Adrenal gland (tissue), 12 donors: ENCODE data around the gene CRTC1. TPM values are rescaled to one million over a fixed set of nuclear protein-coding genes. Genes with fewer than 3 reads are reported as not detected.
A peak's percentile ranks its signal among the peaks of the same experiment; 100 is the strongest.

Experiments
- DNase-seq, 7 donors: peaks; one replicate each; pipeline ENCODE4 v3.0.0-alpha.2; 2019 to 2020
- H3K27ac ChIP-seq, 5 donors: fragments of 200-600 bp; sonication (generic) in 4 of 5; 1 replicate in 3 of 5; 2 replicates in 2 of 5; pipeline versions ENCODE4 v1.5.1 to v1.8.0; 2016 to 2020; ENCODE audit warnings: mild to moderate bottlenecking in 1 of 5
- H3K27me3 ChIP-seq: fragments of 200-600 bp; 2 replicates; pipeline ENCODE4 v1.8.0; 2021
- H3K36me3 ChIP-seq, 2 donors: fragments of 200-600 bp; replicated peaks in 1 of 2; 1 replicate in 1 of 2; 2 replicates in 1 of 2; pipeline versions ENCODE4 v1.5.1 to v1.8.0; 2018 to 2022
- H3K4me1 ChIP-seq, 2 donors: fragments of 200-600 bp; replicated peaks in 1 of 2; 1 replicate in 1 of 2; 2 replicates in 1 of 2; pipeline versions ENCODE4 v1.5.1 to v1.8.0; 2018 to 2021
- H3K4me3 ChIP-seq, 4 donors: fragments of 200-600 bp; sonication (generic) in 3 of 4; one replicate each; pipeline ENCODE4 v1.5.1; 2016 to 2018
- H3K9me3 ChIP-seq, 3 donors: fragments of 200-600 bp; sonication (generic) in 1 of 3; replicated peaks in 1 of 3; 1 replicate in 2 of 3; 2 replicates in 1 of 3; pipeline versions ENCODE4 v1.5.1 to v1.8.0; 2016 to 2021
- CTCF ChIP-seq, 6 experiments: fragments of 450-650 bp in 4 of 6; fragments of 200-600 bp in 2 of 6; sonication (generic) in 1 of 6; IDR thresholded peaks; 1 replicate in 5 of 6; 2 replicates in 1 of 6; pipeline versions ENCODE4 v1.5.1 to v1.8.0; 2016 to 2021; ENCODE audit warnings: antibody characterized with exemption in 6 of 6, mild to moderate bottlenecking in 2 of 6, moderate library complexity in 1 of 6
- POLR2A ChIP-seq, 2 donors: fragments of 450-650 bp; IDR thresholded peaks; one replicate each; pipeline ENCODE4 v1.6.1; 2017; ENCODE audit warnings: antibody characterized with exemption in 2 of 2, mild to moderate bottlenecking in 2 of 2, moderate library complexity in 1 of 2
- WGBS, 4 donors: extraction: QIAGEN DNeasy Blood & Tissue Kit in 2 of 4; methylation state at CpG; one replicate each; pipeline versions ENCODE4 v1.1.5 to v1.1.7; 2013 to 2017; 5-methylcytosine and 5-hydroxymethylcytosine counted together
- intact Hi-C, 2 donors: fragments of 100-400 bp; cut with DNase I; formaldehyde crosslinking; loops; one replicate each; pipeline versions ENCODE4 v1.14.1 to v1.15.0; 2022 to 2023
- polyA plus RNA-seq, 3 donors: library from polyadenylated mRNA; stranded (reverse); fragments of 200-250 nt in 2 of 3; fragments of 350-450 nt in 1 of 3; fragmentation: Illumina TruSeq in 1 of 3; extraction: RNeasy Lipid Tissue Mini Kit (QIAGEN cat#74804) in 1 of 3; gene quantifications; one replicate each; pipeline ENCODE4 v1.2.3, GENCODE V29; 2013 to 2014
- total RNA-seq, 9 donors: library from RNA; depleted of rRNA in 4 of 9; stranded (reverse); fragments of >200 nt in 4 of 9; fragments of 120-200 nt in 1 of 9; fragmentation: NEBNext Ultra II Directional in 1 of 9; extraction: Animal tissue kit (Norgen Biotek cat#: 25700) in 1 of 9; gene quantifications; one replicate each; pipeline versions ENCODE4 v1.1.0 to v1.2.4, GENCODE V29; 2013 to 2023
- donor health status: healthy with polysubstance abuse.
- donor health status: Bipolar disorder and iron deficiency.
- donor health status: DM: yes; HTN: yes; CAD: no.
- donor health status: DM: no; HTN: no; CAD: no.
- donor health status: DM: no; HTN: no; CAD: no.
- donor health status: DM: yes; HTN: yes; CAD: no.

The CRTC1 gene
- total and polyA plus RNA-seq, 12 donors, result 3.1 to 38.1 (median 10.3) TPM

GRCh38 chr19:18710186-18710585 lies 26.7 kb downstream of the CRTC1 start:
- H3K4me1 ChIP-seq, result peaks cover 21 to 25% of the 10 kb centered on the region in 2 donors
- intact Hi-C loops, result no loop called here
- TF ChIP-seq POLR2A (IDR thresholded peaks at IDR 0.05), result no peak
- no peak for TF ChIP-seq CTCF (IDR thresholded peaks at IDR 0.05)

GRCh38 chr19:18710996-18711751 lies 27.7 kb downstream of the CRTC1 start:
- no peaks in the 10 kb centered on the region for H3K9me3 ChIP-seq
- DNase-seq, result peak; percentile 70 to 92 (median 81)
- TF ChIP-seq CTCF (IDR thresholded peaks at IDR 0.05) (no peak), POLR2A (IDR thresholded peaks at IDR 0.05) (no peak)
- no peaks in the 10 kb centered on the region for H3K27me3 ChIP-seq
- H3K4me1 ChIP-seq, result peaks cover 21 to 25% of the 10 kb centered on the region in 2 donors
- H3K36me3 ChIP-seq, result no peaks in the 10 kb centered on the region
- WGBS, 4 donors, result 37 to 44% (median 41%) methylated on average over 17 to 28 of the region's 28 CpGs
- intact Hi-C loops, result no loop called here
- H3K27ac ChIP-seq, result peak overlapping the region; percentile 35 to 74 (median 60)
- no peak overlapping the region for H3K4me3 ChIP-seq

More at GRCh38 chr19:18710186-18710585, 26.7 kb downstream of the CRTC1 start:
- H3K27ac ChIP-seq, result no peak overlapping the region
- no peaks in the 10 kb centered on the region for H3K27me3 ChIP-seq
- no peak for DNase-seq
- no peak overlapping the region for H3K4me3 ChIP-seq
- H3K36me3 ChIP-seq, result no peaks in the 10 kb centered on the region
- 69 to 78% (median 72%) methylated on average over 11 of the region's 11 CpGs for WGBS, 4 donors
- no peaks in the 10 kb centered on the region for H3K9me3 ChIP-seq

GRCh38 chr19:18711893-18712292 lies 28.4 kb downstream of the CRTC1 start:
- H3K27me3 ChIP-seq, result no peaks in the 10 kb centered on the region
- no peaks in the 10 kb centered on the region for H3K9me3 ChIP-seq
- peak overlapping the region in 3 of 5 donors; percentile 35 to 74 (median 59) for H3K27ac ChIP-seq
- TF ChIP-seq POLR2A (IDR thresholded peaks at IDR 0.05) (no peak), CTCF (IDR thresholded peaks at IDR 0.05) (no peak)
- no peak overlapping the region for H3K4me3 ChIP-seq
- H3K36me3 ChIP-seq, result no peaks in the 10 kb centered on the region
- 82 to 87% (median 83%) methylated on average over 3 of the region's 3 CpGs for WGBS, 4 donors
- intact Hi-C loops, result no loop called here
- H3K4me1 ChIP-seq, result peaks cover 21 to 25% of the 10 kb centered on the region in 2 donors
- no peak for DNase-seq

- intact Hi-C loops, result no loop called here
- Histone ChIP-seq H3K27me3 (no peaks in the 10 kb centered on the region), H3K4me3 (no peak overlapping the region), H3K36me3 (no peaks in the 10 kb centered on the region), H3K9me3 (no peaks in the 10 kb centered on the region), H3K27ac (peak overlapping the region in 2 of 5 donors; percentile 59 to 74), H3K4me1 (peaks cover 21 to 33% of the 10 kb centered on the region in 2 donors)
- TF ChIP-seq POLR2A (IDR thresholded peaks at IDR 0.05), result no peak
- TF ChIP-seq CTCF (IDR thresholded peaks at IDR 0.05), result no peak
- peak in 1 of 7 donors; percentile 49 for DNase-seq
- WGBS, 4 donors, result 57 to 69% (median 62%) methylated on average over 5 of the region's 5 CpGs
These were observed 29.5 kb downstream of the CRTC1 start for GRCh38 chr19:18712981-18713380.
